HAP-1 (cell line): Measurements from ENCODE around the gene PROM1.
A peak's percentile ranks its signal among the peaks of the same experiment; 100 is the strongest.

Experiments used
- DNase-seq, 2 experiments: peaks; one replicate each; pipeline ENCODE4 v3.0.0-alpha.2; 2016 to 2020; ENCODE audit warnings: low spot score in 2 of 2
- H3K27me3 ChIP-seq: fragments of 250-450 bp; sonication (Bioruptor Pico); 2 replicates; pipeline ENCODE4 v1.5.1; 2020; ENCODE audit warnings: low read depth, mild to moderate bottlenecking, moderate library complexity
- H3K36me3 ChIP-seq: fragments of 250-450 bp; sonication (Bioruptor Pico); replicated peaks from 2 replicates; pipeline ENCODE4 v1.5.1; 2020; ENCODE audit warnings: mild to moderate bottlenecking
- H3K4me1 ChIP-seq: fragments of 250-450 bp; sonication (Bioruptor Pico); 2 replicates; pipeline ENCODE4 v1.5.1; 2020; ENCODE audit warnings: mild to moderate bottlenecking
- H3K4me3 ChIP-seq: fragments of 250-450 bp; sonication (Bioruptor Pico); 2 replicates; pipeline ENCODE4 v1.5.1; 2020; ENCODE audit warnings: mild to moderate bottlenecking, moderate library complexity
- H3K9me3 ChIP-seq: fragments of 250-450 bp; sonication (Bioruptor Pico); 2 replicates; pipeline ENCODE4 v1.5.1; 2020; ENCODE audit warnings: mild to moderate bottlenecking, moderate library complexity
- in situ Hi-C: fragments of 300-500 bp; cut with MboI; formaldehyde crosslinking; loops from 3 replicates; pipeline ENCODE4 v1.14.3; 2020; ENCODE audit warnings: low sequenced_read_pairs, inconsistent platforms, mixed read lengths

The PROM1 gene

DNA sequence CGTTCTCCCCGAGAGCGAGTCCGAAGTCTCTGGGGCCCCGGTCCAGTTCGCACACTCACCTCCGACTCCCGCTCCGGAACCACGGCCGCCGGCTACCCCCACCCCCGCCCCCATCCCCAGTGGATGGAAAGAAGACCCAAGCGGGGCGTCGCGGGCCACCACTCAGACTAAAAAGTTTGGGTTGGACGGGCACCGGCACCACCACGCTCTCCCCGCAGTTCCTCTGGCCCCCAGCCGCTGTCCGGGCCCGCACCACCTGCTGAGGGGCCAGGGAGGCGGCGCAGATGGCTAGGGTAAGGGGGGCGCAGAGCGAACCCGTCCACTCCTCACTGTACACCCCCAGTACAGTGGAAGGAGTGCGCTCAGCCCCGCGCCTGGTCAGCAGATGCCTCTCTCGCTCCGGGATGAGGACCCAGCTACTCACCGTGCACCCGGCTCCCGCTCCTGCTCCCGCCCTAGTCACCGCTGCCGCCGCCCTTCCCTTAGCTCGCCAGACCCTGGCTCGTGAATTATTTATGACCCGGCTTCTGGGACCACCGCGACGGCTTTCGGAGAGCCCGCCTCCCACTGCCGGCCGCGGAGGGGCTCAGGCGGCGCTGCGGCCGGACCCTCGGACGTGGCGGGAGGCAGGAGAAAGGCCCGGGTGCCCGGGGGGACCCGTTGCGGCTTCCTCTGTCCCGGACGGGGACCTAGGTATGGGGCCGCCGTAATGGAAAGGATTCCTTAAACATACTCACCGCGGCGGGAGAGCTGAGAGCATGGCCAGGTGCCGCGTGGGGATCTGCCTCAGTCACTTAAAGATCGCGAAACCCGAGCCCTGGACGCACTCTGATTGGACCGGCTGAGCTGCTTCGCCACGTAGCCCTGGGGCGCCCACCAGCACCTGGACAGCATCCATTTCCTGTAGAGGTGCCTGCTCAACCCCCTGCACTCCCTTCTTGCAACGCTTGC is at the start of gene PROM1:
TSS of gene PROM1 (minus strand) at position 783 of the 951 bp plus-strand sequence. CDS start 8,117 bp downstream, outside the sequence.
- peaks cover 5% of the 10 kb centered on the region for H3K4me1 ChIP-seq
- in situ Hi-C loops: no loop called here
- DNase-seq: peak in 1 of 2 experiments; percentile 47
- H3K36me3 ChIP-seq: no peaks in the 10 kb centered on the region
- peaks cover 64% of the 10 kb centered on the region for H3K27me3 ChIP-seq
- peak within 1 kb of the TSS; percentile 30 for H3K4me3 ChIP-seq
- H3K9me3 ChIP-seq: peaks cover 3% of the 10 kb centered on the region; the same call in 1 of the 2 replicates

- in situ Hi-C loops: no loop called here
- Histone ChIP-seq H3K9me3 (no peaks in the 10 kb centered on the region), H3K4me3 (no peak overlapping the region), H3K36me3 (no peaks in the 10 kb centered on the region), H3K4me1 (peaks cover 7% of the 10 kb centered on the region), H3K27me3 (peaks cover 5% of the 10 kb centered on the region)
- no peak for DNase-seq
These were observed 49.6 kb upstream of the PROM1 start for GRCh38 chr4:16133406-16133805.

DNA sequence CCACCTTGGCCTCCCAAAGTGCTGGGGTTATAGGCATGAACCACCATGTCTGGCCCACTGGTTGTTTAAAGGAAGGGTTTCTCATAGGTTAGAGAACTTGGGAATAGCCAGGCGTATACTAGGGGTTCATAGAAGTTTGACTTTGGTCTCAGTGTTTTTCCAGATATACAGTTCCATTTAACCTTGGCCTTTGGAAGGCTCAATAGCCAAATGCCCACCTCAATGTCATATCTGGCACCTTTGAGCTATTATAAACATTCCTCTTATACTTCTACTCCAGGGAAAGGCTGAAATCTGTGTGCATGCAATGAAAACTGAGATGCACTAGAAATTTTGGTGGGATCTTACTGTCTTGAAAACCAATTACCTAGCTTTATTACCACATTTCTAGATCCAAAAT is 47.5 kb upstream of the PROM1 start:
- DNase-seq: no peak
- in situ Hi-C loops: no loop called here
- H3K27me3 ChIP-seq: 0 out of 2 replicates have a peak, but pooled peaks cover 8% of the 10 kb centered on the region
- H3K9me3 ChIP-seq: no peaks in the 10 kb centered on the region
- no peaks in the 10 kb centered on the region for H3K36me3 ChIP-seq
- H3K4me3 ChIP-seq: no peak overlapping the region
- peaks cover 7% of the 10 kb centered on the region for H3K4me1 ChIP-seq

DNA sequence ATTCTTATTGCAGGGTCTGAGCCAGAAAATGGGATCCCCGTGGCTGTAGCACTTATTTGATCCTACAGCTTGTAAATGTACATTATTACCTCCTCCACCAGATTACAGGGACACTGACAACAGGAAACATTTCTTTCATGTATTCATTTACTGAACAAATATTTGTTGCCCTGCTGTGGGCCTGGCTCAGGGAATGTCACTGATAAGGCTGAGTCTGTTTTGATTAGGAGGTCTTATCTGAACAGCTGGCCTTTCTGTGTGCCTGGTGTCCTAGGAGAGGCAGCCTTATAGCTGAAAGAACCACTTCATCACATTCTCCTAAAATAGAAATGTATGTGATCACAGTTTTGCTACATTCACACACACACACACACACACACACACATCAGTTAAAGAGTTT is 45.5 kb upstream of the PROM1 start:
- peaks cover 7% of the 10 kb centered on the region for H3K4me1 ChIP-seq
- no peak for DNase-seq
- in situ Hi-C loops: no loop called here
- H3K4me3 ChIP-seq: no peak overlapping the region
- H3K27me3 ChIP-seq: 0 out of 2 replicates have a peak, but pooled peaks cover 10% of the 10 kb centered on the region
- H3K36me3 ChIP-seq: no peaks in the 10 kb centered on the region
- no peaks in the 10 kb centered on the region for H3K9me3 ChIP-seq

DNA sequence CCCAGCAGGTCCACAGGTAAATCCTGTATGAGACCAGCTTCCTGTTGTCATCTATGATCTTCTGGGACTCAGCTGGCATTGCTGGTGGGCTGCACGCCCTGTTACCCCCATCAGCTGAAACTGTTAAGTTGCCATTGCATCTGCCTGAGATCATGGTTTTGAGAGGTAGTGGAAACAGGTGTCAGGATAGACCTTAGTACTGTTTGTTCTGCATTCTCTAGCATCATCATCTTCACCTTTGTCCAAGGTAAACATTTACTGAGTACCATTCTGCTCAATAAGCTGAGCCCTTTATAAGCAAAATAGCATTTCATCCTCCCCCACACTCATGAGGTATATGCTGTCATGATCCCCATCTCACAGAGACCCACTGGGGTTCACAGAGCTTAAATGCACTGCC is 42.9 kb upstream of the PROM1 start:
- DNase-seq: no peak
- Histone ChIP-seq H3K36me3 (no peaks in the 10 kb centered on the region), H3K4me1 (no peaks in the 10 kb centered on the region), H3K4me3 (no peak overlapping the region), H3K9me3 (no peaks in the 10 kb centered on the region), H3K27me3 (peaks cover 13% of the 10 kb centered on the region; the same call in 1 of the 2 replicates)
- in situ Hi-C loops: no loop called here

- no peaks in the 10 kb centered on the region for H3K4me1 ChIP-seq
- in situ Hi-C loops: no loop called here
These were observed 42.0 kb upstream of the PROM1 start for GRCh38 chr4:16125571-16126445.

GRCh38 chr4:16124232-16124631 is 40.4 kb upstream of the PROM1 start:
- Histone ChIP-seq H3K4me3 (no peak overlapping the region), H3K9me3 (no peaks in the 10 kb centered on the region), H3K4me1 (no peaks in the 10 kb centered on the region), H3K27me3 (peaks cover 13% of the 10 kb centered on the region; the same call in 1 of the 2 replicates), H3K36me3 (no peaks in the 10 kb centered on the region)
- in situ Hi-C loops: no loop called here
- no peak for DNase-seq

More at GRCh38 chr4:16125571-16126445, 42.0 kb upstream of the PROM1 start:
- no peak overlapping the region for H3K4me3 ChIP-seq
- H3K27me3 ChIP-seq: peaks cover 13% of the 10 kb centered on the region; the same call in 1 of the 2 replicates
- H3K9me3 ChIP-seq: no peaks in the 10 kb centered on the region
- no peak for DNase-seq
- no peaks in the 10 kb centered on the region for H3K36me3 ChIP-seq

DNA sequence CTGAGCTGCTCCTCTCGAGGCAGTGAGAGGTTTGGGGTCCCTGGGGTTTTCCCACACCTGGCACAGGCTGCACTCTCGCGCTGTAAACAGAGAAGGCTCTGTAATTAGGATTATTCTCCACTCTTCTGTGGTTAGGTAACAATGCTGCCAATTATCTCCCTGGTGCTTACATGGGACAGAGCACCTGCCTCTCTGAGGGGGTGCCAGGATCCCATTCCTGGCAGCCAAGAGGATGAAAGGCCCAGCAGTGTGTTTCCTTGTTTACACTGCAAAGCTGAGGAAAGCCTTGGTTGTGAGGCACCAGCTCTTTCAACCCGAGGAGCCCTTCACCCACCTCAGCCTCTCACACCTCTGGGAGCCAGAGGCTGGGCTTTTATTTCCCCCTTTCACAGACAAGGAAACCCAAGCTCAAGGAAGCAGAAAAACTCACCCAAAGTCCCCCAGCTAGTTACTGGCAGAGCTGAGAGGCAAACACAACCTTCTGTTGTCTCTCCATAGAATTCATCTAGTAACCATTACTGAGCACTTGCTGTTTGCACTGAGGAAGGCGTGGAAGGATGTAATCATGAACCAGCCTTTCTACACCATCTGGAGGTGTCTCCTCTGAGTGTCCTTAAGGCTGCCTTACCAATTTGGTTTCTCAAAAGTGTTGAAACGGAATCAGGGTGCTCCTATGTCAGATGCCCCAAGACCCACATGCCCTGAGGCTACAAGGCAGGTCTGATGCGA is 39.7 kb upstream of the PROM1 start:
- Histone ChIP-seq H3K9me3 (no peaks in the 10 kb centered on the region), H3K36me3 (no peaks in the 10 kb centered on the region), H3K4me3 (no peak overlapping the region), H3K4me1 (no peaks in the 10 kb centered on the region), H3K27me3 (peaks cover 16% of the 10 kb centered on the region; the same call in 1 of the 2 replicates)
- DNase-seq: no peak
- in situ Hi-C loops: no loop called here

GRCh38 chr4:16122784-16123183 is 39.0 kb upstream of the PROM1 start:
- Histone ChIP-seq H3K27me3 (peaks cover 23% of the 10 kb centered on the region), H3K4me3 (no peak overlapping the region), H3K36me3 (no peaks in the 10 kb centered on the region), H3K4me1 (no peaks in the 10 kb centered on the region), H3K9me3 (no peaks in the 10 kb centered on the region)
- in situ Hi-C loops: no loop called here
- no peak for DNase-seq

DNA sequence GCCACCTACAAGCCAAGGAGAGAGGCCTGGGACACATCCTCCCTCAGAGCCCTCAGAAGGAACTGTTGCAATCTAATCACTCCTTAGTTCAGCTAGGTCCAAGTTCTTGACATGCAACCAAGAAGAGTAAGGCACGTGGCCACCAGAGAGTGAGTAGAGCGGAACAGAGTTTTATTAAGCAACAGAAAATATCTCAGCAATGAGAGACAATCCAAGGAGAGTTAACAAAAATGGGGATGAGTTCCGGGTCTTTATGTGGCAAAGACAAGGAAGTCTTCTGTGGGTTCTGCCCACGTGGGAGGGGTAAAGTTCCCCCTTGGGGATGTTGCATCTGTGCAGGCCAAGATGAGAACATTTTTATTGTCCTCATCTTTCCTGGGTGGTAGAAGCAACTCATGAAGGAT is 38.5 kb upstream of the PROM1 start:
- DNase-seq: no peak
- no peaks in the 10 kb centered on the region for H3K9me3 ChIP-seq
- peaks cover 25% of the 10 kb centered on the region for H3K27me3 ChIP-seq
- H3K4me1 ChIP-seq: no peaks in the 10 kb centered on the region
- in situ Hi-C loops: no loop called here
- no peaks in the 10 kb centered on the region for H3K36me3 ChIP-seq
- no peak overlapping the region for H3K4me3 ChIP-seq

- Histone ChIP-seq H3K4me3 (no peak overlapping the region), H3K4me1 (no peaks in the 10 kb centered on the region)
- in situ Hi-C loops: no loop called here
These were observed 36.9 kb upstream of the PROM1 start for GRCh38 chr4:16120720-16121119.

GRCh38 chr4:16119981-16120380 is 36.2 kb upstream of the PROM1 start:
- H3K9me3 ChIP-seq: no peaks in the 10 kb centered on the region
- no peaks in the 10 kb centered on the region for H3K36me3 ChIP-seq
- no peak for DNase-seq
- no peaks in the 10 kb centered on the region for H3K4me1 ChIP-seq
- no peak overlapping the region for H3K4me3 ChIP-seq
- in situ Hi-C loops: no loop called here
- H3K27me3 ChIP-seq: peaks cover 21% of the 10 kb centered on the region

More at GRCh38 chr4:16120720-16121119, 36.9 kb upstream of the PROM1 start:
- Histone ChIP-seq H3K27me3 (peaks cover 21% of the 10 kb centered on the region), H3K9me3 (no peaks in the 10 kb centered on the region), H3K36me3 (no peaks in the 10 kb centered on the region)
- DNase-seq: no peak

GRCh38 chr4:16118090-16118489 is 34.3 kb upstream of the PROM1 start:
- no peak overlapping the region for H3K4me3 ChIP-seq
- no peaks in the 10 kb centered on the region for H3K4me1 ChIP-seq
- H3K9me3 ChIP-seq: no peaks in the 10 kb centered on the region
- in situ Hi-C loops: no loop called here
- no peaks in the 10 kb centered on the region for H3K36me3 ChIP-seq
- peaks cover 18% of the 10 kb centered on the region for H3K27me3 ChIP-seq
- DNase-seq: no peak
